ENCODE measurements around the gene VPS37C.

GRCh38 chr11:61172888-61173287, 11.7 kb upstream of the VPS37C start:
- TF ChIP-seq EP300 (IDR thresholded peaks at IDR 0.05; ENCODE audit: low read depth): no peak
- TF ChIP-seq CTCF (IDR thresholded peaks at IDR 0.05): no peak

All from transverse colon (tissue), 3 donors.